Hepatocyte (in vitro differentiated cells): Measurements from ENCODE around the gene FAM107A. TPM values are rescaled to one million over a fixed set of nuclear protein-coding genes. Genes with fewer than 3 reads are reported as not detected.

ENCODE experiments used
- DNase-seq: peaks from one replicate; pipeline ENCODE4 v3.0.0-alpha.2; 2016; ENCODE audit warnings: low spot score
- H2AFZ ChIP-seq: fragments of 200-600 bp; sonication (generic); 2 replicates; pipeline ENCODE4 v1.6.0; 2016; ENCODE audit warnings: antibody characterized with exemption, mild to moderate bottlenecking
- H3K27ac ChIP-seq: fragments of 200-600 bp; sonication (generic); 2 replicates; pipeline ENCODE4 v1.5.1; 2016; ENCODE audit warnings: mild to moderate bottlenecking
- H3K27me3 ChIP-seq: fragments of 200-600 bp; sonication (generic); 2 replicates; pipeline ENCODE4 v1.6.1; 2016
- H3K36me3 ChIP-seq: fragments of 200-600 bp; sonication (generic); replicated peaks from 2 replicates; pipeline ENCODE4 v1.5.1; 2016; ENCODE audit warnings: low read depth; ENCODE audit not compliant: insufficient read depth
- H3K4me1 ChIP-seq: fragments of 200-600 bp; sonication (generic); 2 replicates; pipeline ENCODE4 v1.5.1; 2016; ENCODE audit warnings: mild to moderate bottlenecking, moderate library complexity; ENCODE audit not compliant: insufficient read depth
- H3K4me2 ChIP-seq: fragments of 200-600 bp; sonication (generic); 2 replicates; pipeline ENCODE4 v1.6.0; 2016
- H3K4me3 ChIP-seq: fragments of 200-600 bp; sonication (generic); 2 replicates; pipeline ENCODE4 v1.5.1; 2016; ENCODE audit warnings: mild to moderate bottlenecking
- H3K79me2 ChIP-seq: fragments of 200-600 bp; sonication (generic); 2 replicates; pipeline ENCODE4 v1.6.0; 2017; ENCODE audit warnings: mild to moderate bottlenecking
- H3K9me2 ChIP-seq: fragments of 200-600 bp; sonication (generic); replicated peaks from 2 replicates; pipeline ENCODE4 v1.6.0; 2017; ENCODE audit warnings: mild to moderate bottlenecking; ENCODE audit not compliant: insufficient read depth
- H3K9me3 ChIP-seq: fragments of 200-600 bp; sonication (generic); 2 replicates; pipeline ENCODE4 v1.5.1; 2016; ENCODE audit warnings: low read depth, mild to moderate bottlenecking
- H4K20me1 ChIP-seq: fragments of 200-600 bp; sonication (generic); 2 replicates; pipeline ENCODE4 v1.6.0; 2016; ENCODE audit warnings: mild to moderate bottlenecking; ENCODE audit not compliant: insufficient read depth, poor library complexity, severe bottlenecking
- EZH2 ChIP-seq: fragments of 200-600 bp; sonication (generic); IDR thresholded peaks from 2 replicates; pipeline ENCODE4 v1.6.1; 2016; ENCODE audit warnings: antibody characterized with exemption, mild to moderate bottlenecking, borderline replicate concordance
- EZH2phosphoT487 ChIP-seq: fragments of 200-600 bp; sonication (generic); IDR thresholded peaks from one replicate; pipeline ENCODE4 v1.6.1; 2018; ENCODE audit warnings: antibody characterized with exemption, mild to moderate bottlenecking, low read depth, moderate library complexity; ENCODE audit not compliant: unreplicated experiment, severe bottlenecking
- WGBS: methylation state at CpG from one replicate; pipeline ENCODE4 v1.1.6; 2016; ENCODE audit warnings: low lambda C conversion rate; ENCODE audit errors: missing lambda C conversion rate; 5-methylcytosine and 5-hydroxymethylcytosine counted together
- polyA plus RNA-seq: library from polyadenylated mRNA; unstranded; fragments of >200 nt; fragmentation: Nextera tagmentation; extraction: Ambion mirVana; gene quantifications from 2 replicates; pipeline ENCODE4 v1.2.1, GENCODE V29; 2016
- total RNA-seq: library from RNA; depleted of rRNA; stranded (reverse); fragments of >200 nt; gene quantifications from 2 replicates; pipeline ENCODE4 v1.2.3, GENCODE V29; 2014
- TF ChIP-seq, protein P1 (sequence below): fragments of 200-600 bp; sonication (generic); IDR thresholded peaks from 2 replicates; pipeline ENCODE4 v1.5.1; 2016; ENCODE audit warnings: antibody characterized with exemption, mild to moderate bottlenecking; ENCODE audit not compliant: poor library complexity

FAM107A gene
- total and polyA plus RNA-seq, 2 experiments from 2014 or later, result 0.40 to 0.93 TPM

DNA sequence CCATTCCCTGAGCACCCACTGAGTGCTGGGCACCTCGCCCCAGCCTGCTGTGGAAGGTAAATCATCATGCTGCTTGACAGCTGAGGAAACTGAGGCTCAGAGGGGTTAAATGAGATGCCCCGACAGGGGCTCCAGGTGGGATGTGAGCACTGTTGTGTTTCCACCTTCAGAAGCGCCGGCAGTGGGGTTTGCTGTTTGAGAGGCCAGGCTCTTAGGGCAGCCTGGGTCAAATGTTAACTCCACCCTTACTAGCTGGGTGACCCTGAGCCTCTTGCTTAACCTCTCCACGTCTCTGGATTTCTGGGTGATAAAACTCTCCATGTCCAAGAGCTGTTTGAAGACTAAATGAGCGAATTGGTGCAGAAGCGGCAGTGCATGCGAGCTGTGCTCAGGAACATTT lies 46.3 kb upstream of the FAM107A start:
- Histone ChIP-seq H3K9me2 (no peaks in the 10 kb centered on the region), H3K27ac (no peak overlapping the region), H3K27me3 (no peaks in the 10 kb centered on the region), H3K4me3 (no peak overlapping the region), H3K36me3 (no peaks in the 10 kb centered on the region), H3K79me2 (no peaks in the 10 kb centered on the region), H3K4me2 (no peak overlapping the region), H4K20me1 (no peaks in the 10 kb centered on the region), H3K9me3 (no peaks in the 10 kb centered on the region), H2AFZ (no peak overlapping the region), H3K4me1 (peaks cover 25% of the 10 kb centered on the region)
- TF ChIP-seq, protein P1, sequence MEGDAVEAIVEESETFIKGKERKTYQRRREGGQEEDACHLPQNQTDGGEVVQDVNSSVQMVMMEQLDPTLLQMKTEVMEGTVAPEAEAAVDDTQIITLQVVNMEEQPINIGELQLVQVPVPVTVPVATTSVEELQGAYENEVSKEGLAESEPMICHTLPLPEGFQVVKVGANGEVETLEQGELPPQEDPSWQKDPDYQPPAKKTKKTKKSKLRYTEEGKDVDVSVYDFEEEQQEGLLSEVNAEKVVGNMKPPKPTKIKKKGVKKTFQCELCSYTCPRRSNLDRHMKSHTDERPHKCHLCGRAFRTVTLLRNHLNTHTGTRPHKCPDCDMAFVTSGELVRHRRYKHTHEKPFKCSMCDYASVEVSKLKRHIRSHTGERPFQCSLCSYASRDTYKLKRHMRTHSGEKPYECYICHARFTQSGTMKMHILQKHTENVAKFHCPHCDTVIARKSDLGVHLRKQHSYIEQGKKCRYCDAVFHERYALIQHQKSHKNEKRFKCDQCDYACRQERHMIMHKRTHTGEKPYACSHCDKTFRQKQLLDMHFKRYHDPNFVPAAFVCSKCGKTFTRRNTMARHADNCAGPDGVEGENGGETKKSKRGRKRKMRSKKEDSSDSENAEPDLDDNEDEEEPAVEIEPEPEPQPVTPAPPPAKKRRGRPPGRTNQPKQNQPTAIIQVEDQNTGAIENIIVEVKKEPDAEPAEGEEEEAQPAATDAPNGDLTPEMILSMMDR, result no peak
- TF ChIP-seq EZH2phosphoT487 (no peak), EZH2 (no peak)
- WGBS, result 66% methylated on average over 8 of the region's 8 CpGs
- DNase-seq, result no peak

DNA sequence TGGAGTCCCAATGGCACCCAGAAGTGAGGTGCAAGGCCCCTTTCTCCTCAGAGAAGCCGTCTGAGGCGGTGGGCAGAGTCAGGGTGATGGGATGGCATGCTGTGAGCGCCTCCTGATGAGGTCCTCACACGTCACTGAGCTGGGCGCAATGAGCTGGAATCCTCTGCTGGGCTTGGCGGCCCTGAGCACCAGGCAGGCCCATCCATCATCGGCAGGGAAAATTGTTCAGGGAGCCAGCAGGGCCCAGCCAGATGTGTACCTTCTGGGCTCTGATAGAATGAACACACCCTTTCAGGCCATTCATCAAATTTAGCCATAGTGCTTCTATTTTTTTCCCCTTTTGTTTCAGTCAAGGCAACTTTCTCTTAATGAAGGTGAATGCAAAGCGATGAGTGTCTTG lies 45.7 kb upstream of the FAM107A start:
- 95% methylated on average over 8 of the region's 8 CpGs for WGBS
- Histone ChIP-seq H3K9me2 (no peaks in the 10 kb centered on the region), H3K4me3 (no peak overlapping the region), H3K36me3 (no peaks in the 10 kb centered on the region), H3K9me3 (no peaks in the 10 kb centered on the region), H4K20me1 (no peaks in the 10 kb centered on the region), H2AFZ (no peak overlapping the region), H3K27me3 (no peaks in the 10 kb centered on the region), H3K27ac (no peak overlapping the region), H3K4me1 (peaks cover 25% of the 10 kb centered on the region), H3K4me2 (no peak overlapping the region), H3K79me2 (no peaks in the 10 kb centered on the region)
- TF ChIP-seq, protein P1, result no peak
- TF ChIP-seq EZH2, result no peak
- TF ChIP-seq EZH2phosphoT487, result no peak
- DNase-seq, result no peak

DNA sequence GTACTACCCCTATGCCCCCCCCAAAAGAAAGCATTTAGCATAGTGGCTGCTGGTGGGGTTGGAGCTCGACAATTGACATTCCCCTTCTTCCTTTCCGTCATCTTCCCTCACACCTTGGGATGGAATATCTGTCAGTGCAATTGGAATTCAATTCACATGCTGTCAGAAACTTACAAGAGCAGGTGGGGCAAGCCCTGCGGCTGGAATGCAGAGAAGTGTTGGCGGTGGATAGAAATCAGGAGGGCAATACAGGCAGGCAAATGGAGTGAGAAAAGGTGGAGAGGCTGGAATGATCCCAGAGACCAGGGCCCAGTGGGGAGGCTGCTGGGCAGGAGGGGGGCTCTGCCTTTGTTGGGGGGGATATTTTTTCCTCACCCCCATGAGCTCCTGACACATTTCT lies 45.2 kb upstream of the FAM107A start:
- Histone ChIP-seq H4K20me1 (no peaks in the 10 kb centered on the region), H3K9me2 (no peaks in the 10 kb centered on the region), H3K36me3 (no peaks in the 10 kb centered on the region), H3K4me2 (no peak overlapping the region), H3K4me3 (no peak overlapping the region), H3K4me1 (peaks cover 23% of the 10 kb centered on the region), H3K9me3 (no peaks in the 10 kb centered on the region), H2AFZ (no peak overlapping the region), H3K27me3 (no peaks in the 10 kb centered on the region), H3K79me2 (no peaks in the 10 kb centered on the region), H3K27ac (no peak overlapping the region)
- no peak for DNase-seq
- TF ChIP-seq EZH2 (no peak), EZH2phosphoT487 (no peak)
- 83% methylated on average over 4 of the region's 4 CpGs for WGBS

DNA sequence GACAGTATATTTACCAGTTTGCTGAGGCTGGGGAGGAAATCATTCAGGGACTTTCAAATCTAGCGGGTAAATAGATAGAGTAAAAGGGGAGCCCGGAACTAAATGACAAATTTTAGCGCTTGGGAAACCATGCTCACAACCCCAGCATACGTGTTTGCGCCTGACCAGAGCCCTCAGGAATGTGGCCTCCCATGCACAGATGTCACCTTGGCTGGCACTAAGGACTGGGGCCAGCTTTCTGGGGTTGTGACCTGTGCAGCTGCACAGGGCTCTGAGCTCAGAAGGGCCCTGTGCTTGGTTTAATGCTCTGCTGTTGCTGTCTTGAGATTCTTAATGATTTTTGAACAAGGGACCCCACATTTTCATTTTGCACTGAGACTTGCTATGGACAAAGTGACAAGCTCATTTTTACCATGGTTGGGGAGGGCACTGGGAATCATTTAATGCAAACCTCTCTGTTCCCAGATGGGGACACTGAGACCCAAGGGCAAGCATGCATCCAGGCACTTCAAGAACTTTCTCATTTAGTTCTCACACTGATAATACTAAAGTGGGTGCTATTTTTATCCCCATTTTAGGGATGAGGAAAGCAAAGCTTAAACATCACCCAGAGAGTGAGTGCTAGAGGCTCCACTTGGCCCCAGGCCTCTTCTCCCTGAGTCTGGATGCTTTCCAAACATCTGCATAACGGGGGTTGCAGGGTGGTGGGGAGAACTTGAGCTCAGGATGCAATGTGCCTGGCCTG lies 44.1 kb upstream of the FAM107A start:
- Histone ChIP-seq H3K4me3 (no peak overlapping the region), H2AFZ (no peak overlapping the region), H3K27ac (no peak overlapping the region), H3K36me3 (no peaks in the 10 kb centered on the region), H3K9me2 (no peaks in the 10 kb centered on the region), H4K20me1 (no peaks in the 10 kb centered on the region), H3K9me3 (no peaks in the 10 kb centered on the region), H3K4me2 (no peak overlapping the region), H3K4me1 (peaks cover 21% of the 10 kb centered on the region), H3K27me3 (no peaks in the 10 kb centered on the region), H3K79me2 (no peaks in the 10 kb centered on the region)
- TF ChIP-seq, protein P1, result no peak
- TF ChIP-seq EZH2 (no peak), EZH2phosphoT487 (no peak)
- WGBS, result 85% methylated on average over 6 of the region's 6 CpGs
- DNase-seq, result no peak
